Measurements from ENCODE around the gene MEP1B.

MEP1B gene

DNA sequence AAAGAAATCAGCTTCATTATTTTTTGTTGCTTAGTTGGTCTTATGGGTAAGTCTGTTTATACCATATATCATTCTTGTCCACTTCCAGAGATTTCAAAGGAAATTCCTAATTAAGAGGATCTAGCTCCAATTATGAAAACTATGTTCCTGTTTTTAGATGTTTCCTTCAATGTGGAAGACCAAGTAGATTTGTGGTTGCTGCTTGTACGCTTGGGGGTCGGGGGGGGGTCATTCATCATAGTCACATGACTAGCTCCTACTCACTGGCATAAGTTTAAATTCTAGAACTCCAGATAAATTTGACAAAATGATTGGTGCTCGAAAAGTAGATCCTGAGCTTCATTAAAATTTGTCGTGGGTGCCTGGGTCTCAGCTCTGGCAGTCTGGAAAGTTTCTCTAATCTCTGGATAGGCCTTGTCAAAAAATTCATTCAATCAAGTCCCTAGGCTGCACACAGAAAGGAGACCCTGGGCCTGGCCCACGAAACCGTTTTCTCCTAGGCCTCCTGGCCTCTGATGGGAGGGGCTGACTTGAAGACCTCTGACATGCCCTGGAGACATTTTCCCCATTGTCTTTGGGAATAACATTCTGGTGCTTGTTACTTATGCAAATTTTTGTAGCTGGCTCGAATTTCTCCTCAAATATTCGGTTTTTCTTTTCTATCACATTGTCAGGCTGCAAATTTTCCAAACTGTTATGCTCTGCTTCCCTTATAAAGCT, 62.5 kb downstream of the MEP1B start:
- Histone ChIP-seq H3K79me2 (ENCODE audit: control insufficient read depth, low read length) (no peaks in the 10 kb centered on the region), H3K27ac (ENCODE audit: low read depth, low read length) (no peak overlapping the region), H3K4me1 (ENCODE audit: control insufficient read depth, low read length) (no peaks in the 10 kb centered on the region), H3K36me3 (ENCODE audit: control insufficient read depth, low read length) (no peaks in the 10 kb centered on the region), H3K9me2 (replicated peaks; ENCODE audit: control insufficient read depth, low read length) (no peaks in the 10 kb centered on the region), H3K9me3 (ENCODE audit: control insufficient read depth, insufficient read depth, low read length) (no peaks in the 10 kb centered on the region; the same call in 1 of the 2 replicates), H4K20me1 (ENCODE audit: control insufficient read depth, insufficient read depth, low read depth, low read length) (no peaks in the 10 kb centered on the region), H3F3A (ENCODE audit: control insufficient read depth, insufficient read depth) (no peaks in the 10 kb centered on the region), H3K4me3 (ENCODE audit: low read length) (no peak overlapping the region), H3K27me3 (ENCODE audit: control insufficient read depth, low read length) (peaks cover 9% of the 10 kb centered on the region; the same call in 1 of the 2 replicates), H3K4me2 (ENCODE audit: low read length) (no peak overlapping the region)
- TF ChIP-seq, protein P1, sequence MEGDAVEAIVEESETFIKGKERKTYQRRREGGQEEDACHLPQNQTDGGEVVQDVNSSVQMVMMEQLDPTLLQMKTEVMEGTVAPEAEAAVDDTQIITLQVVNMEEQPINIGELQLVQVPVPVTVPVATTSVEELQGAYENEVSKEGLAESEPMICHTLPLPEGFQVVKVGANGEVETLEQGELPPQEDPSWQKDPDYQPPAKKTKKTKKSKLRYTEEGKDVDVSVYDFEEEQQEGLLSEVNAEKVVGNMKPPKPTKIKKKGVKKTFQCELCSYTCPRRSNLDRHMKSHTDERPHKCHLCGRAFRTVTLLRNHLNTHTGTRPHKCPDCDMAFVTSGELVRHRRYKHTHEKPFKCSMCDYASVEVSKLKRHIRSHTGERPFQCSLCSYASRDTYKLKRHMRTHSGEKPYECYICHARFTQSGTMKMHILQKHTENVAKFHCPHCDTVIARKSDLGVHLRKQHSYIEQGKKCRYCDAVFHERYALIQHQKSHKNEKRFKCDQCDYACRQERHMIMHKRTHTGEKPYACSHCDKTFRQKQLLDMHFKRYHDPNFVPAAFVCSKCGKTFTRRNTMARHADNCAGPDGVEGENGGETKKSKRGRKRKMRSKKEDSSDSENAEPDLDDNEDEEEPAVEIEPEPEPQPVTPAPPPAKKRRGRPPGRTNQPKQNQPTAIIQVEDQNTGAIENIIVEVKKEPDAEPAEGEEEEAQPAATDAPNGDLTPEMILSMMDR (IDR thresholded peaks at IDR 0.05; ENCODE audit: low read depth, low read length, poor library complexity, severe bottlenecking) = no peak
- TF ChIP-seq EZH2phosphoT487 (IDR thresholded peaks at IDR 0.05; ENCODE audit: borderline replicate concordance, low read length) = no peak

DNA sequence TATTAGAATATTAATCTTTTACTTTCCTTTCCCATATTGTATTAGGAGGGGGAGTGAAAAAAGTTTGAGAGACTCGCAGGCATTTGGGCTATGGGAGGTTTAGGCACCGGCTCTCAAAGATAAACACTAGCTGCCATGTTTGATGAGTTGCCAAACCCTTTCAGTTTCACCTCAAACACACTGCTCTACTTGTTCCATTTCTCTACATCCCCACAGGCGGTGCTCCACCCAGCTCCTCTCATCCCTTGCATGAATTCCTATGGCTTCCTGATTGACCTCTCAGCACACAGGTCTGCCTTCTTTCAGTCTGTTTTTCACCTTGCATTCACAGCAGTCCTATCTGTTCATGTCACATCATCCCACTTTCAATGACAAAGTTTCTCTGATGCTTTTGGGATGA, 65.7 kb downstream of the MEP1B start:
- Histone ChIP-seq H3K27ac (ENCODE audit: low read depth, low read length) (no peak overlapping the region), H3K36me3 (ENCODE audit: control insufficient read depth, low read length) (no peaks in the 10 kb centered on the region), H3K9me2 (replicated peaks; ENCODE audit: control insufficient read depth, low read length) (no peaks in the 10 kb centered on the region), H3F3A (ENCODE audit: control insufficient read depth, insufficient read depth) (no peaks in the 10 kb centered on the region), H3K27me3 (ENCODE audit: control insufficient read depth, low read length) (peaks cover 3% of the 10 kb centered on the region; the same call in 1 of the 2 replicates), H3K79me2 (ENCODE audit: control insufficient read depth, low read length) (no peaks in the 10 kb centered on the region), H3K4me3 (ENCODE audit: low read length) (no peak overlapping the region), H3K4me1 (ENCODE audit: control insufficient read depth, low read length) (no peaks in the 10 kb centered on the region), H4K20me1 (ENCODE audit: control insufficient read depth, insufficient read depth, low read depth, low read length) (no peaks in the 10 kb centered on the region), H3K9me3 (ENCODE audit: control insufficient read depth, insufficient read depth, low read length) (no peaks in the 10 kb centered on the region), H3K4me2 (ENCODE audit: low read length) (no peak overlapping the region)
- no peak for TF ChIP-seq EZH2phosphoT487 (IDR thresholded peaks at IDR 0.05; ENCODE audit: borderline replicate concordance, low read length)
- TF ChIP-seq, protein P1 (IDR thresholded peaks at IDR 0.05; ENCODE audit: low read depth, low read length, poor library complexity, severe bottlenecking) = no peak

DNA sequence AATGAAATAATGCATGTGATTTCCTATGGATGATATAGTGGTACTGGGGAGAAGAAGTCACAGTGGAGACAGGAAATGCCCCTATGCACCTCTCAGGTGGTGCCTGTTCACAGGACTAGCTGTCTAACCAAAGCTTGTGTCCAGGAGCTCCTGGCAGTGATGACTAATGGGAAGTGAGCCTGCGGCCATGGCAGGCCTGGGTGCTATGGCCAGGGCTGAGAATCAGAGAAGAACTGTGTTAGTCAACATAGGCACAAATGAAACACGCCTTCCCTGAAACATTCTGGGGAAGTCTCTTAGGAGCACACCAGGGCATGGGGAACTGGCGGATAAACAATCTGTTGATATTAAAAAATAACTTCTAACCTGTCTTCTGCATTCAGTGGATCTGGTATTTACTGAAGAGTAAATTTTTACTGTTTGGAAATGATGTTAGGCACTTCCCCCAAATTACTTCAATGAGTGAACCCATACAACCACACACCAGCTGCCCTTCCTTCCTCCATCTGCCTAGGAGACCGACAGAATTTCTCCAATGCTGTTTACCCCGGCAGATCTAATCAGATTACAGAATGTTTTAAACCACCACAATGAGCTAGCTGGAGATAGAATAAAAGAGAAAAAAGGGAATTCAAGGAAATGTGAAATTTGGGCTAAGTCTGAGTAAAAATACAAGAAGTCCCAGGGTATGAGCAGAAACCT, 67.4 kb downstream of the MEP1B start:
- Histone ChIP-seq H3K9me3 (ENCODE audit: control insufficient read depth, insufficient read depth, low read length) (no peaks in the 10 kb centered on the region), H3K27me3 (ENCODE audit: control insufficient read depth, low read length) (peaks cover 3% of the 10 kb centered on the region; the same call in 1 of the 2 replicates), H3K4me1 (ENCODE audit: control insufficient read depth, low read length) (no peaks in the 10 kb centered on the region), H3K4me3 (ENCODE audit: low read length) (no peak overlapping the region), H3K27ac (ENCODE audit: low read depth, low read length) (no peak overlapping the region), H4K20me1 (ENCODE audit: control insufficient read depth, insufficient read depth, low read depth, low read length) (no peaks in the 10 kb centered on the region), H3K36me3 (ENCODE audit: control insufficient read depth, low read length) (no peaks in the 10 kb centered on the region), H3K9me2 (replicated peaks; ENCODE audit: control insufficient read depth, low read length) (no peaks in the 10 kb centered on the region), H3F3A (ENCODE audit: control insufficient read depth, insufficient read depth) (no peaks in the 10 kb centered on the region), H3K79me2 (ENCODE audit: control insufficient read depth, low read length) (no peaks in the 10 kb centered on the region), H3K4me2 (ENCODE audit: low read length) (no peak overlapping the region)
- TF ChIP-seq EZH2phosphoT487 (IDR thresholded peaks at IDR 0.05; ENCODE audit: borderline replicate concordance, low read length) = no peak
- TF ChIP-seq, protein P1 (IDR thresholded peaks at IDR 0.05; ENCODE audit: low read depth, low read length, poor library complexity, severe bottlenecking) = no peak

Data from DOHH2 (cell line).